HCT116 (cell line): ENCODE data around the gene ZNRF3. TPM values are rescaled to one million over a fixed set of nuclear protein-coding genes. Genes with fewer than 3 reads are reported as not detected.

ENCODE experiments used
- ATAC-seq: fragments of 200-7000 bp; cut with Tn5 transposase; 2 replicates; pipeline ENCODE4 v1.9.1; 2020; ENCODE audit warnings: mild to moderate bottlenecking, moderate library complexity
- BruUV-seq: library from RNA; stranded (reverse); fragments of 400-500 nt; replicated peaks from 2 replicates; lab custom pipeline; 2021; lab: Mats Ljungman, UMichigan
- CTCF ChIA-PET: fragments of 300-600 bp; sonication (Branson Sonifier 250); formaldehyde crosslinking; loops from one replicate; lab custom pipeline; 2021; ENCODE audit warnings: antibody characterized with exemption; lab: Charles Lee
- POLR2A ChIA-PET: fragments of 300-600, 350-600 bp; sonication (Branson Sonifier 250); formaldehyde crosslinking; loops from one replicate; lab custom pipeline; 2021; ENCODE audit warnings: antibody characterized with exemption; lab: Charles Lee
- RAD21 ChIA-PET, 2 experiments: fragments of 300-600 bp; sonication (Branson Sonifier 250); formaldehyde crosslinking; loops; one replicate each; lab custom pipeline; 2023; ENCODE audit warnings: low total read pairs in 2 of 2; ENCODE audit not compliant: uncharacterized antibody in 2 of 2, unreplicated experiment in 2 of 2, low non-redundant PET in 1 of 2; lab: Charles Lee
- DNase-seq: peaks from one replicate; pipeline ENCODE4 v3.0.0-alpha.2; 2010; ENCODE audit warnings: low read depth, low spot score
- H2AFZ ChIP-seq: fragments of 200-600 bp; shearing (Covaris generic), sonication (generic); 2 replicates; pipeline ENCODE4 v1.6.1; 2017; ENCODE audit warnings: low read depth, mixed run types, mixed read lengths, antibody characterized with exemption, low read length; ENCODE audit not compliant: poor library complexity, severe bottlenecking
- H3K27ac ChIP-seq: 2 replicates; pipeline ENCODE4 v1.5.1; 2012; ENCODE audit warnings: low read depth, low read length
- H3K27me3 ChIP-seq: fragments of 200-600 bp; sonication (generic); 2 replicates; pipeline ENCODE4 v1.6.1; 2016; ENCODE audit warnings: mixed run types, low read length, mixed read lengths; ENCODE audit not compliant: insufficient read depth
- H3K36me3 ChIP-seq, 2 experiments: fragments of 200-500 bp in 1 of 2; fragments of 200-600 bp in 1 of 2; sonication (Bioruptor generic) in 1 of 2; sonication (generic) in 1 of 2; 2 replicates each; pipeline versions ENCODE4 v1.5.1 to v1.6.1; 2014 to 2016; ENCODE audit warnings: low read length in 2 of 2, inconsistent platforms in 1 of 2, mixed read lengths in 1 of 2, mixed run types in 1 of 2; ENCODE audit not compliant: insufficient read depth in 2 of 2, control insufficient read depth in 1 of 2
- H3K4me1 ChIP-seq, 2 experiments: fragments of 200-600 bp in 1 of 2; sonication (generic) in 1 of 2; 2 replicates each; pipeline versions ENCODE4 v1.5.1 to v1.6.1; 2012 to 2017; ENCODE audit warnings: low read length in 2 of 2, inconsistent platforms in 1 of 2, mild to moderate bottlenecking in 1 of 2, mixed read lengths in 1 of 2, mixed run types in 1 of 2, moderate library complexity in 1 of 2; ENCODE audit not compliant: insufficient read depth in 2 of 2, control insufficient read depth in 1 of 2
- H3K4me2 ChIP-seq: fragments of 200-600 bp; sonication (generic); 2 replicates; pipeline ENCODE4 v1.6.1; 2017; ENCODE audit warnings: mixed run types, low read length, mixed read lengths
- H3K4me3 ChIP-seq, 2 experiments: fragments of 200-600 bp in 1 of 2; sonication (generic) in 1 of 2; replicated peaks in 1 of 2; 2 replicates each; pipeline ENCODE4 v1.5.1; 2011 to 2016; ENCODE audit warnings: low read length in 2 of 2, control low read depth in 1 of 2, low read depth in 1 of 2, mild to moderate bottlenecking in 1 of 2, mixed read lengths in 1 of 2, mixed run types in 1 of 2
- H3K79me2 ChIP-seq: fragments of 200-600 bp; sonication (generic); 2 replicates; pipeline ENCODE4 v1.6.1; 2017; ENCODE audit warnings: mild to moderate bottlenecking, mixed run types, low read length, moderate library complexity, mixed read lengths; ENCODE audit not compliant: insufficient read depth
- H3K9ac ChIP-seq: fragments of 200-600 bp; sonication (generic); 2 replicates; pipeline ENCODE4 v1.6.1; 2016; ENCODE audit warnings: low read length, mixed read lengths
- H3K9me2 ChIP-seq: fragments of 200-600 bp; sonication (generic), shearing (Covaris generic); 2 replicates; pipeline ENCODE4 v1.6.1; 2017; ENCODE audit warnings: mixed run types, mild to moderate bottlenecking, moderate library complexity; ENCODE audit not compliant: insufficient read depth
- H3K9me3 ChIP-seq, 2 experiments: fragments of 200-500 bp in 1 of 2; fragments of 200-600 bp in 1 of 2; sonication (Bioruptor generic) in 1 of 2; sonication (generic) in 1 of 2; 2 replicates each; pipeline ENCODE4 v1.6.1; 2014 to 2017; ENCODE audit warnings: low read length in 2 of 2, mixed read lengths in 2 of 2, inconsistent platforms in 1 of 2, low read depth in 1 of 2, mild to moderate bottlenecking in 1 of 2, mixed run types in 1 of 2, moderate library complexity in 1 of 2; ENCODE audit not compliant: control insufficient read depth in 1 of 2, insufficient read depth in 1 of 2
- H4K20me1 ChIP-seq: fragments of 200-600 bp; sonication (generic), shearing (Covaris generic); 2 replicates; pipeline ENCODE4 v1.6.1; 2017; ENCODE audit warnings: mixed run types, mild to moderate bottlenecking, moderate library complexity; ENCODE audit not compliant: insufficient read depth
- CBX3 ChIP-seq: IDR thresholded peaks from 2 replicates; pipeline ENCODE4 v1.6.1; 2012; ENCODE audit warnings: low read depth
- EGR1 ChIP-seq: IDR thresholded peaks from 2 replicates; pipeline ENCODE4 v1.6.1; 2012; ENCODE audit warnings: low read depth
- ELF1 ChIP-seq: IDR thresholded peaks from 2 replicates; pipeline ENCODE4 v1.6.1; 2012; ENCODE audit warnings: low read depth, borderline replicate concordance
- POLR2A ChIP-seq: IDR thresholded peaks from 2 replicates; pipeline ENCODE4 v1.7.0; 2011; ENCODE audit warnings: borderline replicate concordance; ENCODE audit not compliant: insufficient read depth, insufficient read length; ENCODE audit errors: extremely low read depth
- POLR2AphosphoS5 ChIP-seq: IDR thresholded peaks from 2 replicates; pipeline ENCODE4 v1.6.1; 2011; ENCODE audit warnings: mild to moderate bottlenecking, low read depth, low read length, moderate library complexity
- SP1 ChIP-seq: IDR thresholded peaks from 2 replicates; pipeline ENCODE4 v1.6.1; 2012; ENCODE audit warnings: low read depth
- YY1 ChIP-seq: IDR thresholded peaks from 2 replicates; pipeline ENCODE4 v1.6.1; 2011; ENCODE audit warnings: low read length, low read depth, moderate library complexity, mild to moderate bottlenecking; ENCODE audit not compliant: insufficient replicate concordance; ENCODE audit errors: extremely low read depth
- intact Hi-C: fragments of 100-400 bp; cut with micrococcal nuclease; formaldehyde crosslinking; loops from 2 replicates; pipeline ENCODE4 v1.10.0; 2022
- total RNA-seq: library from RNA; stranded (reverse); gene quantifications from one replicate; pipeline ENCODE4 v1.2.1, GENCODE V29; 2021; ENCODE audit not compliant: unreplicated experiment
- TF ChIP-seq, protein P1 (sequence below), 3 experiments: fragments of 200-600 bp in 1 of 3; sonication (generic) in 1 of 3; IDR thresholded peaks in 2 of 3; conservative IDR thresholded peaks in 1 of 3; 2 replicates each; pipeline ENCODE4 v1.5.1; 2012 to 2017; ENCODE audit warnings: low read depth in 2 of 3, low read length in 2 of 3, antibody characterized with exemption in 1 of 3, borderline replicate concordance in 1 of 3, control low read depth in 1 of 3, mild to moderate bottlenecking in 1 of 3, mixed read lengths in 1 of 3, mixed run types in 1 of 3, moderate library complexity in 1 of 3; ENCODE audit not compliant: insufficient read depth in 1 of 3

Gene ZNRF3
- total RNA-seq, 1 experiment from 2014 or later = 12.2 TPM

DNA sequence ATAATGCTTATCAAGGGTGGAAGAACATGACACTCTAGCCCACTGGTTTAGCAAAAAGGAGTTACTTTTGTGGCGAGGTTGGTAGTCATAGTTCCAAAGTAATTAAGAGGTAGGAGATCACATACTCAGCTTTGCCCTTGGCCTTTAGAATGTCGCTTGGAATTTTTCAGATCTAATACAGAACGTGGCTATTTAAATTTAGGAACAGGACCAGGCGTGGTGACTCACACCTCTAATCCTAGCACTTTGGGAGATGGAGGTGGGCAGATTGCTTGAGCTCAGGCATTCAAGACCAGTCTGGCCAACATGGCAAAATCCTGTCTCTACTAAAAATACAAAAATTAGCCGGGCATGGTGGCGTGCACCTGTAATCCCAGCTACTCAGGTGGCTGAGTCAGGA lies 26.1 kb upstream of the ZNRF3 start:
- CTCF ChIA-PET = interaction anchor here (2.8 kb wide), 1 partner anchor 183 kb away, joined by 80 read pairs; no protein-coding TSS in a partner anchor
- H4K20me1 ChIP-seq = no peaks in the 10 kb centered on the region
- no peak overlapping the region for H3K9ac ChIP-seq
- H3K4me1 ChIP-seq = peaks cover 22 to 23% of the 10 kb centered on the region in 2 experiments
- no peak overlapping the region for H3K4me3 ChIP-seq
- H3K36me3 ChIP-seq = no peaks in the 10 kb centered on the region
- RAD21 ChIA-PET = interaction anchor here (2.1 to 3.1 kb wide), 2 partner anchors 183 to 184 kb away, joined by 21 to 22 read pairs; no protein-coding TSS in a partner anchor
- intact Hi-C loops = loop anchor here (5.0 to 10.0 kb wide), 2 partner anchors 295 to 388 kb away; no protein-coding TSS in a partner anchor
- peak overlapping the region; percentile 30 for H3K4me2 ChIP-seq
- no peak overlapping the region for H2AFZ ChIP-seq
- 0 out of 2 replicates have a peak, but pooled peaks have one; percentile 9 for ATAC-seq
- POLR2A ChIA-PET = no interaction called here
- H3K9me3 ChIP-seq = no peaks in the 10 kb centered on the region
- H3K9me2 ChIP-seq = no peaks in the 10 kb centered on the region
- no peaks in the 10 kb centered on the region for H3K27me3 ChIP-seq
- TF ChIP-seq, protein P1, sequence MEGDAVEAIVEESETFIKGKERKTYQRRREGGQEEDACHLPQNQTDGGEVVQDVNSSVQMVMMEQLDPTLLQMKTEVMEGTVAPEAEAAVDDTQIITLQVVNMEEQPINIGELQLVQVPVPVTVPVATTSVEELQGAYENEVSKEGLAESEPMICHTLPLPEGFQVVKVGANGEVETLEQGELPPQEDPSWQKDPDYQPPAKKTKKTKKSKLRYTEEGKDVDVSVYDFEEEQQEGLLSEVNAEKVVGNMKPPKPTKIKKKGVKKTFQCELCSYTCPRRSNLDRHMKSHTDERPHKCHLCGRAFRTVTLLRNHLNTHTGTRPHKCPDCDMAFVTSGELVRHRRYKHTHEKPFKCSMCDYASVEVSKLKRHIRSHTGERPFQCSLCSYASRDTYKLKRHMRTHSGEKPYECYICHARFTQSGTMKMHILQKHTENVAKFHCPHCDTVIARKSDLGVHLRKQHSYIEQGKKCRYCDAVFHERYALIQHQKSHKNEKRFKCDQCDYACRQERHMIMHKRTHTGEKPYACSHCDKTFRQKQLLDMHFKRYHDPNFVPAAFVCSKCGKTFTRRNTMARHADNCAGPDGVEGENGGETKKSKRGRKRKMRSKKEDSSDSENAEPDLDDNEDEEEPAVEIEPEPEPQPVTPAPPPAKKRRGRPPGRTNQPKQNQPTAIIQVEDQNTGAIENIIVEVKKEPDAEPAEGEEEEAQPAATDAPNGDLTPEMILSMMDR (IDR thresholded peaks at IDR 0.05 in 2 of 3, conservative IDR thresholded peaks at IDR 0.05 in 1 of 3; ENCODE audit: borderline replicate concordance in 1 of 3, insufficient read depth in 1 of 3, low read depth in 2 of 3, low read length in 2 of 3) = no peak
- TF ChIP-seq SP1 = no peak
- no peak for TF ChIP-seq YY1
- TF ChIP-seq POLR2AphosphoS5 = no peak
- no peak for TF ChIP-seq POLR2A
- TF ChIP-seq ELF1 = no peak
- TF ChIP-seq EGR1 = no peak
- no peak for TF ChIP-seq CBX3
- no peaks in the 10 kb centered on the region for H3K79me2 ChIP-seq
- H3K27ac ChIP-seq = 0 out of 2 replicates have a peak overlapping the region, but pooled peaks have one; percentile 22
- DNase-seq = no peak
- BruUV-seq = no TSS peak
